ENCODE results near the gene ATF6B. TPM values are rescaled to one million over a fixed set of nuclear protein-coding genes. Genes with fewer than 3 reads are reported as not detected.

The ATF6B gene
- total RNA-seq, 1 donor from 2014 or later, result 121 TPM

GRCh38 chr6:32131439-32131948, 3.4 kb upstream of the ATF6B start:
- DNase-seq (ENCODE audit: low spot score), result no peak

DNA sequence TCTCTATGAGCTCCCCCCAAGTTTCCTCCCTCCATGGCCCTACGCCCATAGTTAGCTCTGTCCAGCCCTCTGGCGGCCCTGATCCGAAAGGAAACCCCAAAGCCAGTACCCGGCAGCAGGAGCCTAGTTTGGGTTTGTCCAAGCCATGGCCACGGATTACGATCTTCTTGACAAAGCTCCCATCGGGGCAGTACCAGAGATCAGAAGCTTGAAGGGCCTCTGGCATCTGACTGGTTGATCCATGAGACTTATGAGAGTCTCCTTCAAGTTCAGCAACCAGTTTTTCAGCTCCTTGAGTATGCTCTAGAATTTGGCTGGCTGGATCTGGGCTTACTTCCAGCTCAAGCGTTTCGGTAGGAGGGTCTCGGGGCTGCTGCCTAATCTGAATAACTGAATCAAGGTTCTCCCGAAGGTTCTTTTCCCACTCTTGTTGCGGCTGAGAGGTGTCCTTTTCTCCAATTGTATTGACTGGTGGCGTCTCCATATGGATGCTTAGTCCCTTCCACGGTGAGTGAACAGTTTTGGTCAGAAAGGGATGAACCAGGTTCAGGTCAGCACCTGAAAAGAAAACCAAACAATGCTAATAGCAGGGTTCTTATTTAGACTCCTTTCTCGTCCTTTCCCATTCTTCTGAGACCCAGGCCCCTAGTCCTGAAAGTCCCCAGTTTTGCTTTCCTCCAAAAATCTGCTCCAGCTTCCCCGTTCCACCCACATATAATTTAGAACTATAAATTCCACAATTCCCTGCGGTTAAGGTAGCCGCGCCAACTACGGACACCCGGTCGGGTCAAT, 1.4 kb upstream of the ATF6B start:
- DNase-seq (ENCODE audit: low spot score), result no peak

DNA sequence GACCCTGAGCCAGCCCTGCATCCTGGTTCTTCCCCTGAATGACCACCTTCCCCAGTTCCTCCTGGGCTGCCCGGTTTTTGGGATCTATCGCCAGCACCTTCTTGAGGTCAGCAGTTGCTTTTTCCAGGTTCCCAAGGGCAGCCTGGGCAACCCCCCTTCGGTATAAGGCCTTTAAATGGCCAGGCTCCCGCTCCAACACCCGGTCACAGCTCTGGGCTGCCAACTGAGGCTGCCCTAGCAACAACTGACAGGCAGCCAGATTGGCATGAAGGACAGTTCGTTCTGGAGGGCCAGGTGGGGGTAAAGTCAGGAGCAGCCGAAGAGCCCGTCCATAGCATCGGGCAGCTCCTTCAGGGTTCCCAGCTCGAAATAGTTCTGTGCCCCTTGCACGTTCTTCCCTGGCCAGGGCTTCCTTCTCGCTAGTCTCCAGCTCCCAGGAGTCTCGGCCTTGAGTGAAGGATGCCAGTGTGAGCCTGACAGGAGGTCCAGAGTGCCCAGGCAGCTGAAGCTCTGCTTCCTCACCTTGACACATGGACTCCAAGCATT, 778 bp upstream of the ATF6B start:
- DNase-seq (ENCODE audit: low spot score), result no peak

DNA sequence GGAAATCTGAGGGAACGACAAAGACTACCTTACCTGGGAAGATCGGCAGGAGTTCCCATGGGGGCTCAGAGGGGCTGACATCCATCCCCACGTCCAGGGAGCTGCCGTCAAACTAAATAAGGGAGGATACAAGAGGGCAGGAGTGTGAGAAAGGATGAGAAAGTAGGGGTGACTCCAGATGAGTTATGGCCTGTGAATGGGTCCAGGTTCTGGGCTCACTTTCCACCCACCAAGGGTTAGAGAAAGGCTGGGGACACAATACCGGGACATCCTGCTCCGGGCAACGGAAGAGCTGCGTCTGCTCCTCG, 683 bp downstream of the ATF6B start:
- no peak for DNase-seq (ENCODE audit: low spot score)

DNA sequence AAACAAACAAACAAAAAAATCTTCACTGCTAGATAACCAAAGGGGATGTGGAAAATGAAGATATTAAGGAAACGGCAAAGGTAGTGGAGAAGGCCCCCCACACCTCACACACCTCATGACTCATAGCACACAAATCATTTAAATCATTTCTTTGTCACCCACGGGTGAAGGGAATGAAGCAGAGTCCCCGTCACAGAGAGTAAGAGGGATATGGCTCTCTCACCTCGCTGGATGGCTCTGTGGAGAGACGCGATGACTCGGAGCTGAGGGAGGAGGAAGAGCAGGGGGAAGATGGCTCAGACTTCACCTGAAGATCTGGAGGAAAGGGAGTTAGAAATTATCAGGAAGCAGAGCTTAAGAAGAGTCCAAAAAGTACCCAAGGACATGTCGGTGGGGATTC, 1.2 kb downstream of the ATF6B start:
- DNase-seq (ENCODE audit: low spot score), result no peak

GRCh38 chr6:32123681-32124080, 4.4 kb downstream of the ATF6B start:
- DNase-seq (ENCODE audit: low spot score), result no peak

DNA sequence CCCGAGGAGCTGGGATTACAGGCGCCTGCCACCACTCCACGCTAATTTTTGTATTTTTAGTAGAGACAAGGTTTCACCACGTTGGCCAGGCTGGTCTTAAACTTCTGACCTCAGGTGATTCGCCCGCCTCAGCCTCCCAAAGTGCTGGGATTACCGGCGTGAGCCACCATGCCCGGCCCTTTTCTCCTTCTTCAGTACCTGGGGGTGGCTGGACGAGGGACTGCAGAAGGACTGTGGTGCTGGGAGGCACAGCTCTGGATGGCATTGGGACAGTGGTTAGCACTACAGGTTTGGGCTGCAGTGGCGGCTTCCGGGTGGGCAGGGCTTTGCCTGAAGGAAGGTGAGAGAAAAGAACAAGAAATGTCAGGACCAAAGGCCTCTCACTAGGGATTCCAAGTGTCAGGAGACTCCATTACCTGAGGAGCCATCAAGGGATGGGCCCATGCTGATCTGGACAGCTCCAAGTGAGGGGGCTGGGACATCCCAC, 7.4 kb downstream of the ATF6B start:
- DNase-seq (ENCODE audit: low spot score), result no peak

DNA sequence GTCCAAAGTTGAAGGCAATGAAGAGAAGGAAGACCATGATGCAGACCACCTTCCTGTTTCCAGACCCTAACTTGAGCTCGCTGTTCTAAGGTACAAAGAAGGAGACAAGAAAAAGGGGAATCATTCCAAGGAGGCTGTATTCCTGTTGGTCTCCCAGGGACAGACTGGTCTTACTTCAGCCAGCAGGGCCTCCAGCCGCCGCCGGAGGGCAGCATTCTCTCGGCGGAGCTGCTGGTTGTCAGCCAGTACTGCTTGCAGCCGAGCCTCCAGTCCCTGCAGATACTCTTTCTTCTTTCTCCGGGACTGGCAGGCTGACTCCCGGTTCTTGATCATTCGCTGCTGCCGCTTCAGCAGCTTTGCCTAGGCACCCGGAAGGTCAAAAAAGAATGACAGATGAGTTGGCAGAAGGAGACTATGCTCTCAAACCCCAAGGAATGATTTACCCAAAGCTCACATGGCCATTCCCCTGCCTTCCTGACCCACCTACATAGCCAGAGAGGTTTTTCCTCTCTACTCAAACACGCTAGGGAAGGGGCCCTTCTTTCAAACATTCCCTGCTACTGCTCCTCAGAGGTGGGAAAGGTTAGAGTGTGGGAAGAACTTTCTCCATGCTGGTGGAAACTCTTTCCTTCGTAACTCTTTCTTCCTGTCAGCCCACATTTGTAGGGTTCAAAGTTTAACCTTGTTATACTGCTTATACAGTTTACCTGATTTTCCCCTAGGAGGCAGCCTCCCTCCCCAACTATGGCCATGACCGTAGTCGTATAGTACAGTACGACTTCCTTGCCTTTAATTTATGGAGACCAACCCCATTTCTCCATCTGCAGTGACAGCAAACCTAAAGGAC, 9.0 kb downstream of the ATF6B start:
- DNase-seq (ENCODE audit: low spot score), result peak; percentile 88

DNA sequence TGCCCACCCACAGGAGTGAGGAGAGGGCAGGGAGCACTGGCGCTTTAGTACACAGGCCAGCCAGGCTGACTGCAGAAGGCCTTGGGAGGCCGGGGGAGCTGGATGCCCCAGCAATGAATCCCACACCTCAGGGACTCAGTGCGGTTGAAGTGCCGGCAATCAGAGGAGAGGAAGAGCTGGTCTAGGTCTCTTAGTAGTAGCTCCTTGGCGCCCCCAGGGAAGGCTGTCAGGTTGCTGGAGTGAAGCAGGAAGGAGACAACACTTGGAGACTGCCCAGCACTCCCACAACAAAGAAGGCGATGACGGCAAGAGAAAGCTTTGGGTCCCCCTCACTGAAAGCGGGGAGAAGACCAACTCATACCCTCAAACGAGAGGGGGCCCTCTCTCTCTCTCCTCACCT, 10.6 kb downstream of the ATF6B start:
- DNase-seq (ENCODE audit: low spot score), result no peak

DNA sequence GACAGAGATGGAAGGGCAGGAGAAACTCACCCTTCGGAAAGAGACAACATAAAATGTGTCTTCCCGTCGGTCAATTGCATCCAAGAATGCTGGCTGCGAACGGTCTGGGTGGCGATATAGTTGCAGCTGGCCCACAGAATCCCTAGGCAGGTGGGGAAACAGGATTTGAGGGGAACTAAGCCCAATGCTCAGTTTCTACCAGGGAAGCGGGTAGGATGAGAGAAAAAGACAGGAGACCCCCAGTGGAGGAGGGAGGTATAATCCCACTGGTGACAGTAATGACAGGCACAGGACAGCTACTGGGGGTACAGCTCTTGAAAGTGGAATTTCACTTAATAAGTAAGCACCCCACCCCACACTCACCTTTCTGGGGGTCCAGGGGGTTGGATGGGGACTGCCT, 11.4 kb downstream of the ATF6B start:
- no peak for DNase-seq (ENCODE audit: low spot score)

DNA sequence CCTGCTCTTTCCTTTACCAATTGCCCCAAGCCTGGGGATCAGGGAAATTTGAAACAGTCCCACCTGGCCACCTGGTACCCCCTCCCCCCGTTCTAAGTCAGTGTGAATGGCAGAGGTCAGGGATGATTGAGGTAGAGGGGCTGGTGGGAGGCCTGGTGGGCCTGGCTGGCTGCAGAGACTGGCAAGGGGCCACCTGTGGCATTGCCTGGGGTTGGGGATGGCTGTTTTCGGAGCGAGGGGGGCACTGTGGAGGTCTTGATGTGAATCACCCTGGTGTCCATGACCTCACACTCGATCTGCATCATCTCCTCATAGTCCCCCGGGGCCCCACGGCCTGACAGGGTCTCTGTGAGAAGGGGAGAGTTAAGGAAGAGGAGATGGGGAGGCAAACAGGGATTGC, 12.4 kb downstream of the ATF6B start:
- no peak for DNase-seq (ENCODE audit: low spot score)

- no peak for DNase-seq (ENCODE audit: low spot score)
Observed at GRCh38 chr6:32114796-32115195, 13.2 kb downstream of the ATF6B start.

DNA sequence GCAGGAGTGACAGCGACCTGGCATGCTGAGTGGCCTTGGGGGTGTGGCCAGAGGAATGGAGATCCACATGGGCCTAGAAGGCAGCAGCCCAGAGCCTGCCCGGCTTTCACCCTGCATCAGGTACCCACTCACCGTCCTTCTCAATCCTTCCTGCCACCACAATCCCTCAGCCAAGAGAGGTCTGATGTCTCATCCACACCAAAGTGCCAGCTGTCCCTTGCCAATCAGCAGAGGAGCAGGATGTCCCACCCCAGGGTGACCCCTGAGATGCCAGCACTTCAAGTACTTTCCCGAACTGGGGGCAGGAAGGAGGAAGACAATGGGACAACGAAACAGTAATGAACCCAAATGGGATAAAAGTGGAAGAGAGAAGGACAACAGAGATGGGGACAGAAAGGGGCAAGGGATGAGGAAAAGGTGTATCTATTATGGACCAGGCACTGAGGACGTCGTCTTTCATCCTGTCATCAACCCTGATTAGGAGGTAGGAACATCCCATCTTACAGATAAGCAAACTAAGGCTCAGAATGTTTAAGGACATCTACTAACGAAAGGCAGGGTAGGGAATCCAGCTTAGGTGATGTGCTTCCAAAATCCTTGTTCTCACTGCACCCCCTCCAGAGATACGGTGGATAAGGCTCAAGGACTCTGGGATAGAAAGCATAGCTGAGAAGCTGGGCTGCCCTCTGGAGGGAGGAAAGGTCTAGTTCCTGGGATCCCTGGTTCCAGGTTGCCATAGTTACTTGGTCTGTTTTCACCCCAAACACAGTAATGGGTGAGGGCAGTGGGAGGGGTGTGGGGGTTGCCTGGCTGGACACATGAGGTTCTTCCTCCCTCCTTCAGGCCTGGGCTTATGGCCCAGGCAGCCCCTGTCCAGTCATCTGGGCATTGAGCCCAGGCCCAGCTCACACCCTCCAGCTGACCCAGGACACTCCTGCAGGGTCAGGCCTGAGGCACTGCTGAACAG, 14.4 kb downstream of the ATF6B start:
- DNase-seq (ENCODE audit: low spot score), result peak; percentile 90

DNA sequence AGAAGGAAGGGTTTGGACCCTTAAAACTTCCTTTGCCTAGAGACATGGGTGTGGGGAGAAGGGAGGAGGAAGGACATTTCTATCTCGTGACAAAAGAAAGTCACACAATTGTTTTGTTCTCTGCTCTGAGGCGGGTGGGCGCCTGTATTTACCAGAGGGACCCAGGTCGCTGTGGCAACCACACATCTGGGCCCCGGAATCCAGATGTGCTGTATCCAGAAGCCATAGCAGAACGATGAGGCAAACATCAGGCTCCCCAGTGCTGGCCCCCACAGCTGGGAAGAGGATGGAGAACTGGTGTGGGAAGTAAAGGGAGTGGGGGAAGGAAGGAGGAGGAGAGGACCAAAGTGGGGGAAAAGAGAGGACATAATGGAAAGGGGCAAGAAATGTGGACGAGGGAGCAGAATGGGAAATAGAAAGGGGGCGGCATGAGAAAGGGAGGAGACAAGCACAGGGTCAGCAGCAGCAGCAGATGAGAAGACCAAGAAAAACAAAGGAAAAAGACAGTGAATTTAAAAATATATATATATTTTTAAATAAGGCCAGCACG, 15.5 kb downstream of the ATF6B start:
- DNase-seq (ENCODE audit: low spot score), result no peak

DNA sequence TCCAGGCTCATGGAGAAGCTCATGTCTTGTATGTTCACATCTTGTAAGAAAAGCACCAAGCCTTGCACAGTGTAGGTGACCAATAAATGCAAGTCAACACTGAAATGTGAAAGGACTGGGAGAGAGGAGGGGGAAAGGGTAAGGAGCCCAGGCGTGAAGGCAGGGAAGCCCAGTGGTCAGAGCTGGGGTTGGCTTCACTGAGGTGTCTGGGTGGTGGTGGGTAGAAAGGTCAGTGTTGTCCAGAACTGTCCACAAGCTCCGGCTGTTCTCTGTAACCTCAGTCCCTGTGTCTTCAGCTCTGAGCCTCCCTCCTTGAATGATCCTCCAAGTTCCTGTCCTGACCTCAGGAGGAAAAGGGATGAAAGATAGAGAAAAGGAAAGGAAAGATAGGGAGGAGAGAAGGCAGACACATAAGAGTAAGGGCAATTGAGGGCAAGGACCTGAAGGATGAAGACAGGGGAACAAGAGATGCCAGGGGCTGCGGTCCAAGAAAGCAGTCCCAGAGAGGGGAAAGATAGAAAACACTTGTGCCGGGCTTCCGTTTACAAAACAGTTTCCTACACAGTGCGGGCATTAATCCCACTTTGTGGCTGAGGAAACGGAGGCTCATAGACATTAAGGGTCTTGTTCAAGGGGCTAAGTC, 16.5 kb downstream of the ATF6B start:
- no peak for DNase-seq (ENCODE audit: low spot score)

GRCh38 chr6:32110632-32111031, 17.4 kb downstream of the ATF6B start:
- DNase-seq (ENCODE audit: low spot score), result no peak

DNA sequence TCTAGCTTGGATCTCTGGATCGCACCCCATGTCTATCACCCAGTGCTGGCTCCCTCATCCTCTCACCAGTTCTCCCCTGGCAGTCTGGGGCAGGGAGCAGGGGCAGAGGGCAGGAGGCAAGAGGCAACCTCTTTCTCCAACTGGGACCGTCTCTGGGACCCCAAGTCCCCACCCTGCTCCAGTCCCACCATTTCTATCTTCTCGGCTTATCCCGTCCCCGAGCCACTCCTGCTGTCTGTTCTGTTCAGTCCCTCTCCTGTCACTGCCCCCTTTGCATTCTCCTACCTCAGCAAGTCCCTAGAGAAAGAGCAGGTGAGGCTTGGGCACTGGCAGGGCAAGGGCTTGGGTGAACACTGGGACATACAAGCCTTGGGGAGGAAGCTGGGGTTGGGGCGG, 18.3 kb downstream of the ATF6B start:
- DNase-seq (ENCODE audit: low spot score), result no peak

DNA sequence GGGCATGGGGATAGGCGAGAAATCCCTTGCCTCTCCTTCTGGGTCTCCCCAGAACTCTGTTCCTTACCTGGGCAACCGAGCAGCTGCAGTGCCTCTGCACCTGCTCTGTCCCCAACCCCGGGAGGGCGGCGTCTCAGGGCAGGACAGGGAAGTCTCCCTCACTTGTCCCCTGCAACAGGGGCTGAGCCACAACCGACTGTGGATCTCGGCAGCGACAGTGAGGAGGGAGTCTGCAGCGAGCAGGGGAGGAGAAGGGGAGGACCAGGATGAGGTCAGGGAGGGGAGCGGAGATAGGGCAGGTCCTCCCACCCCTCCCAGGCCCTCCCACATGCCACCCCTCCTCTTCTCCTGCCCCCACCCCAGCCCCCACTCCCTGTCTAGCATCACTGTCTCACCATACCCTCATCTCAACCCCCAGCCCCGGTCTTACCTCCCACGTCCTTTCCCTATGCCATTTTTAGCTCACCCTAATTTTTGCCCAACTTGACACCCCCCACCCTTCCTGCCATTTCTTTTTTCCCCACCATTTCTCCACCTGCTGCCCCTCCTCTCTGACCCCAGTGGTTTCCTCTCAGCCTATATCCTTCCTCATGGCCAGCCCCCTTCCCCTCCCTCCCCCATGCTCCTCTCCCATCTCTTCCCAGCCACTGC, 18.8 kb downstream of the ATF6B start, which contains the start of gene TNXB:
TSS of gene TNXB (minus strand) at position 225 of the 651 bp plus-strand sequence. CDS start 11,140 bp downstream, outside the sequence.
- peak; percentile 56 for DNase-seq (ENCODE audit: low spot score)

DNA sequence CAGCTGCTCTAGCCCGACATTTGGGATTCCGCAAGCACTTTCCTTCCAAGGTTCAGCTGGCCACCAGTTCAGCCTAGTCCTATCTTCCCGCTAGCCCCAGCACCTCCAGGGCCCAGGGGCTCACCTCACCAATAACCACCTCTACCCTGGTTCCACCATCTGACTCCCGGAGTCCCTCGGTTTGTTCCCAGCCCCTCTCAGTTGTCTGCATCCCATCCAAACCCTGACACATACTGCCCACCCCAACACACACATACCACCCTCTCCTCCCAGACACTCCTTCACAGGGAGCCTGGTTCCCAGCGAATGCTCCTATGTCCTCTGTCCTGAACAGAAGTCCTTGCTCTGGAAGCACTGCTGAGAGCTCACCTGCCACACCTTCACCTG, 19.3 kb downstream of the ATF6B start:
- no peak for DNase-seq (ENCODE audit: low spot score)

- peak; percentile 70 for DNase-seq (ENCODE audit: low spot score)
Observed at GRCh38 chr6:32108094-32108627, 19.9 kb downstream of the ATF6B start.

All from ureter (tissue), 1 donor.